ENCODE measurements around the gene EDRF1. TPM values are rescaled to one million over a fixed set of nuclear protein-coding genes. Genes with fewer than 3 reads are reported as not detected.
"Not testable (repeated sequence)": the region's sequence is repeated elsewhere in the genome, so short reads cannot be mapped to it uniquely, and the experiment has no call there.

The EDRF1 gene
- total RNA-seq, 1 experiment from 2014 or later, result 30.2 TPM

GRCh38 chr10:125708971-125709503, 10.5 kb upstream of the EDRF1 start:
- DNase-seq (ENCODE audit: low read depth), result no peak

GRCh38 chr10:125709553-125710474, 9.7 kb upstream of the EDRF1 start:
- DNase-seq (ENCODE audit: low read depth), result peak; percentile 71

- DNase-seq (ENCODE audit: low read depth), result no peak
These were observed 8.3 kb upstream of the EDRF1 start for GRCh38 chr10:125711110-125711750.

- DNase-seq (ENCODE audit: low read depth), result not testable (repeated sequence)
These were observed 4.8 kb upstream of the EDRF1 start for GRCh38 chr10:125714728-125715127.

GRCh38 chr10:125720002-125720382, 483 bp downstream of the EDRF1 start:
- no peak for DNase-seq (ENCODE audit: low read depth)

- no peak for DNase-seq (ENCODE audit: low read depth)
These were observed 1.5 kb downstream of the EDRF1 start for GRCh38 chr10:125721035-125721434.

GRCh38 chr10:125722811-125723210, 3.3 kb downstream of the EDRF1 start:
- DNase-seq (ENCODE audit: low read depth), result no peak

- no peak for DNase-seq (ENCODE audit: low read depth)
These were observed 7.4 kb downstream of the EDRF1 start for GRCh38 chr10:125726914-125727313.

GRCh38 chr10:125727436-125727835, 7.9 kb downstream of the EDRF1 start:
- no peak for DNase-seq (ENCODE audit: low read depth)

GRCh38 chr10:125734148-125734547, 14.6 kb downstream of the EDRF1 start:
- no peak for DNase-seq (ENCODE audit: low read depth)

GRCh38 chr10:125734823-125735222, 15.3 kb downstream of the EDRF1 start:
- DNase-seq (ENCODE audit: low read depth), result no peak

GRCh38 chr10:125738206-125738605, 18.7 kb downstream of the EDRF1 start:
- no peak for DNase-seq (ENCODE audit: low read depth)

GRCh38 chr10:125739994-125740679, 20.6 kb downstream of the EDRF1 start:
- no peak for DNase-seq (ENCODE audit: low read depth)

- DNase-seq (ENCODE audit: low read depth), result peak; percentile 1
These were observed 23.0 kb downstream of the EDRF1 start for GRCh38 chr10:125742465-125742864.

GRCh38 chr10:125744909-125745308, 25.4 kb downstream of the EDRF1 start:
- no peak for DNase-seq (ENCODE audit: low read depth)

- no peak for DNase-seq (ENCODE audit: low read depth)
These were observed 27.9 kb downstream of the EDRF1 start for GRCh38 chr10:125747417-125747816.

GRCh38 chr10:125756196-125756595, 36.7 kb downstream of the EDRF1 start:
- no peak for DNase-seq (ENCODE audit: low read depth)

GRCh38 chr10:125756853-125757487, 37.5 kb downstream of the EDRF1 start:
- DNase-seq (ENCODE audit: low read depth), result no peak

- no peak for DNase-seq (ENCODE audit: low read depth)
These were observed 38.2 kb downstream of the EDRF1 start for GRCh38 chr10:125757742-125758141.

GRCh38 chr10:125761961-125762360, 42.5 kb downstream of the EDRF1 start:
- no peak for DNase-seq (ENCODE audit: low read depth)

Measured in M059J (cell line).